Measurements from ENCODE around the gene NANS. TPM values are rescaled to one million over a fixed set of nuclear protein-coding genes. Genes with fewer than 3 reads are reported as not detected.

Gene NANS
- total RNA-seq, 1 donor from 2014 or later = 43.9 TPM

GRCh38 chr9:98097836-98098235, 41.3 kb downstream of the NANS start:
- H3K36me3 Mint-ChIP-seq (ENCODE audit: unreplicated experiment) = no peaks in the 10 kb centered on the region
- no peak overlapping the region for H3K27ac Mint-ChIP-seq (ENCODE audit: unreplicated experiment)
- TF ChIP-seq, protein P1, sequence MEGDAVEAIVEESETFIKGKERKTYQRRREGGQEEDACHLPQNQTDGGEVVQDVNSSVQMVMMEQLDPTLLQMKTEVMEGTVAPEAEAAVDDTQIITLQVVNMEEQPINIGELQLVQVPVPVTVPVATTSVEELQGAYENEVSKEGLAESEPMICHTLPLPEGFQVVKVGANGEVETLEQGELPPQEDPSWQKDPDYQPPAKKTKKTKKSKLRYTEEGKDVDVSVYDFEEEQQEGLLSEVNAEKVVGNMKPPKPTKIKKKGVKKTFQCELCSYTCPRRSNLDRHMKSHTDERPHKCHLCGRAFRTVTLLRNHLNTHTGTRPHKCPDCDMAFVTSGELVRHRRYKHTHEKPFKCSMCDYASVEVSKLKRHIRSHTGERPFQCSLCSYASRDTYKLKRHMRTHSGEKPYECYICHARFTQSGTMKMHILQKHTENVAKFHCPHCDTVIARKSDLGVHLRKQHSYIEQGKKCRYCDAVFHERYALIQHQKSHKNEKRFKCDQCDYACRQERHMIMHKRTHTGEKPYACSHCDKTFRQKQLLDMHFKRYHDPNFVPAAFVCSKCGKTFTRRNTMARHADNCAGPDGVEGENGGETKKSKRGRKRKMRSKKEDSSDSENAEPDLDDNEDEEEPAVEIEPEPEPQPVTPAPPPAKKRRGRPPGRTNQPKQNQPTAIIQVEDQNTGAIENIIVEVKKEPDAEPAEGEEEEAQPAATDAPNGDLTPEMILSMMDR (IDR thresholded peaks at IDR 0.05) = no peak
- H3K27me3 Mint-ChIP-seq (ENCODE audit: unreplicated experiment) = peaks cover under 1% of the 10 kb centered on the region
- H3K4me3 Mint-ChIP-seq (ENCODE audit: unreplicated experiment) = no peak overlapping the region
- H3K9me3 Mint-ChIP-seq (ENCODE audit: unreplicated experiment) = no peaks in the 10 kb centered on the region
- no peaks in the 10 kb centered on the region for H3K4me1 Mint-ChIP-seq (ENCODE audit: unreplicated experiment)
- no peak for DNase-seq (ENCODE audit: extremely low spot score, unreplicated experiment)

DNA sequence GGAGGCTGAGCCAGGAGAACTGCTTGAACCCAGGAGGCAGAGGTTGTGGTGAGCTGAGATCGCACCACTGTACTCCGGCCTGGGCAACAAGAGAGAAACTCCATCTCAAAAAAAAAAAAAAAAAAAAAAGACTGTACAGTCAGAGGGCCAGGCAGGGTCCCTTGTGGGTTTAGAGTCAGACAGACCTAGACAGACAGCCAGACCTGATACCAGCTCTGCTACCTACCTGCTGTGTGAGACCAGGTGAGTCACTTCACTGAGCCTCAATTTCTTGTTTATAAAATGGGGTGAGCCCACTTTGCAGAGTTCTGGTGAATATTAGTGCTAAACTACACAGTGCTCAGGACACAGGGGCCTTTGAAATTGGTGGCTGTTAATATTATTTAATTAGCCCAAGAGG, 42.8 kb downstream of the NANS start:
- DNase-seq (ENCODE audit: extremely low spot score, unreplicated experiment) = no peak
- no peaks in the 10 kb centered on the region for H3K9me3 Mint-ChIP-seq (ENCODE audit: unreplicated experiment)
- H3K27ac Mint-ChIP-seq (ENCODE audit: unreplicated experiment) = no peak overlapping the region
- H3K4me1 Mint-ChIP-seq (ENCODE audit: unreplicated experiment) = no peaks in the 10 kb centered on the region
- TF ChIP-seq, protein P1 (IDR thresholded peaks at IDR 0.05) = no peak
- no peaks in the 10 kb centered on the region for H3K36me3 Mint-ChIP-seq (ENCODE audit: unreplicated experiment)
- H3K4me3 Mint-ChIP-seq (ENCODE audit: unreplicated experiment) = no peak overlapping the region
- H3K27me3 Mint-ChIP-seq (ENCODE audit: unreplicated experiment) = no peaks in the 10 kb centered on the region

DNA sequence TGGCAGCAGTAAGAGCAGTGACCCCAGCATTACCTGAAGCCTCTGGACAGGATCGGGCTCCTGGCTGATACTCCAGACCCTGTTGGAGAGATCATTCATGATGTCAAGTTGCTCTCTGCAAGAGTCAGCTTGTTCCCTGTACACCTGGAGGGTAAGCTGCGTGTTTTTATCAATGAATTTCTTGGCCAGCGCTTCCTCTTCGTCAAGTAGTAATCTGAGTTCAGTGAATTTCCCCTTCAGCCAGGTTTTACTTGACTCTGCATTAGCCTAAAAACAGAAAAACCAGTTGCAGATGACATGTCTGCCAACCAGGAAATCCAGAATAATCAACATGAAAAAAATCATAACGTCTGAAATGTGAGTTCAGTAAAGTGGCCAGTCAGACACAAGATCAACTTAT, 43.4 kb downstream of the NANS start:
- H3K27ac Mint-ChIP-seq (ENCODE audit: unreplicated experiment) = no peak overlapping the region
- H3K36me3 Mint-ChIP-seq (ENCODE audit: unreplicated experiment) = no peaks in the 10 kb centered on the region
- no peaks in the 10 kb centered on the region for H3K4me1 Mint-ChIP-seq (ENCODE audit: unreplicated experiment)
- H3K4me3 Mint-ChIP-seq (ENCODE audit: unreplicated experiment) = no peak overlapping the region
- TF ChIP-seq, protein P1 (IDR thresholded peaks at IDR 0.05) = no peak
- H3K9me3 Mint-ChIP-seq (ENCODE audit: unreplicated experiment) = no peaks in the 10 kb centered on the region
- no peak for DNase-seq (ENCODE audit: extremely low spot score, unreplicated experiment)
- H3K27me3 Mint-ChIP-seq (ENCODE audit: unreplicated experiment) = no peaks in the 10 kb centered on the region

GRCh38 chr9:98100456-98100855, 43.9 kb downstream of the NANS start:
- H3K9me3 Mint-ChIP-seq (ENCODE audit: unreplicated experiment) = no peaks in the 10 kb centered on the region
- TF ChIP-seq, protein P1 (IDR thresholded peaks at IDR 0.05) = no peak
- H3K4me3 Mint-ChIP-seq (ENCODE audit: unreplicated experiment) = no peak overlapping the region
- DNase-seq (ENCODE audit: extremely low spot score, unreplicated experiment) = no peak
- no peak overlapping the region for H3K27ac Mint-ChIP-seq (ENCODE audit: unreplicated experiment)
- H3K36me3 Mint-ChIP-seq (ENCODE audit: unreplicated experiment) = no peaks in the 10 kb centered on the region
- H3K4me1 Mint-ChIP-seq (ENCODE audit: unreplicated experiment) = no peaks in the 10 kb centered on the region
- no peaks in the 10 kb centered on the region for H3K27me3 Mint-ChIP-seq (ENCODE audit: unreplicated experiment)

DNA sequence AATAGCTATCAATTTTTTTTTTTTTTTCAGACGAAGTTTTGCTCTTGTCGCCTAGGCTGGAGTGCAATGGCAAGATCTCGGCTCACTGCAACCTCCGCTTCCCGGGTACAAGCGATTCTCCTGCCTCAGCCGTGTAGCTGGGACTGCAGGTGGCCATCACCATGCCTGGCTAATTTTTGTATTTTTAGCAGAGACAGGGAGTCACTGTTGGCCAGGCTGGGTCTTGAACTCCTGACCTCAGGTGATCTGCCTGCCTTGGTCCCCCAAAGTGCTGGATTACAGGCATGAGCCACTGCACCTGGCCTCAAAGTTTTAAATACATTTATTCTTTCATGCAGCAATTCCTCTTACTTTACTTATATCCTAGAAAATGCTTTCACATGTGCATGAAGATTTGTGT, 44.9 kb downstream of the NANS start:
- no peak overlapping the region for H3K27ac Mint-ChIP-seq (ENCODE audit: unreplicated experiment)
- H3K27me3 Mint-ChIP-seq (ENCODE audit: unreplicated experiment) = no peaks in the 10 kb centered on the region

More for the DNA sequence above, 44.9 kb downstream of the NANS start:
- DNase-seq (ENCODE audit: extremely low spot score, unreplicated experiment) = no peak
- Mint-ChIP-seq H3K4me1 (ENCODE audit: unreplicated experiment) (no peaks in the 10 kb centered on the region), H3K4me3 (ENCODE audit: unreplicated experiment) (no peak overlapping the region), H3K9me3 (ENCODE audit: unreplicated experiment) (no peaks in the 10 kb centered on the region), H3K36me3 (ENCODE audit: unreplicated experiment) (no peaks in the 10 kb centered on the region)
- TF ChIP-seq, protein P1 (IDR thresholded peaks at IDR 0.05) = no peak

Data from osteocyte (in vitro differentiated cells).